HL-60/S4 (cell line): ENCODE measurements around the gene KCNH6.

Experiments
- in situ Hi-C: fragments of 300-500 bp; cut with MboI; formaldehyde crosslinking; loops from 2 replicates; pipeline ENCODE4 v1.14.3; 2022; ENCODE audit warnings: low sequenced_read_pairs

The KCNH6 gene

DNA sequence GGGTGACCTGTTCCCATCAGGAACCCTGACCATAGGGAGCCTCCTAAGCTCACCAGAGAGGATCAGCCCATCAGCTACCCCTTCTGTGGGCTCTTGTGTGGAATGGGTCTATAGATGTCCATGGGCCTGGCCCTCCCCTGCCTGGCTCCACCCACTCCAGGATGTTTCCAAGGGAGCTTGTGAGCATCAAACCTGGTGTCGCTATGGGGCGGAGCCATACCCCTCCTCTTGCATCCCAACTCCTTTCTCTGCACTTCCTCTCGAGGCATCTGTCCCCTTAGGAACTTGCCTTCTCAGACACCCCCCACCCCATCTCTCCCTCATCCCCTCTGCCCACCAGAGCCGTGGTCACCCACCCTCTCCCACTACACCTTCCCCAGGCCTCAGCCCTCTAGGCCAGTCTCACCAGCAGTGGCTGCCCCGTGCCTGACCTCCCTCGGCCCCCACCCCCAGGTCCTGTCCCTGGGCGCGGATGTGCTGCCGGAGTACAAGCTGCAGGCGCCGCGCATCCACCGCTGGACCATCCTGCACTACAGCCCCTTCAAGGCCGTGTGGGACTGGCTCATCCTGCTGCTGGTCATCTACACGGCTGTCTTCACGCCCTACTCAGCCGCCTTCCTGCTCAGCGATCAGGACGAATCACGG lies 10.4 kb downstream of the KCNH6 start:
- in situ Hi-C loops = no loop called here

DNA sequence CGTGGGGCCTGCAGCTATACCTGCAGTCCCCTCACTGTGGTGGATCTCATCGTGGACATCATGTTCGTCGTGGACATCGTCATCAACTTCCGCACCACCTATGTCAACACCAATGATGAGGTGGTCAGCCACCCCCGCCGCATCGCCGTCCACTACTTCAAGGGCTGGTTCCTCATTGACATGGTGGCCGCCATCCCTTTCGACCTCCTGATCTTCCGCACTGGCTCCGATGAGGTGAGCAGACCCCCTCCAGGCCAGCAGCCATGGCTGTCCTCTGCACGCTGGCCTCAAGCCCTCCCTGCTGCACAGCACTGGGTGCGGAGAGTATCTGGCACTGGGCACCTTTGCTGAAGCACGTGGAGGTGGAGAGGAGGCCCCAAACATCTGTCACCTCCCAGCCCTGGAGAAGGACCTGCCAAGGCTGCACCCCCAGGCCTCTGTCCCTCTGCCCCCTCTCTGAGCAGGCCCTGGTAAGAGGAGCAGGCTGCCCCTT lies 11.0 kb downstream of the KCNH6 start:
- in situ Hi-C loops = no loop called here

DNA sequence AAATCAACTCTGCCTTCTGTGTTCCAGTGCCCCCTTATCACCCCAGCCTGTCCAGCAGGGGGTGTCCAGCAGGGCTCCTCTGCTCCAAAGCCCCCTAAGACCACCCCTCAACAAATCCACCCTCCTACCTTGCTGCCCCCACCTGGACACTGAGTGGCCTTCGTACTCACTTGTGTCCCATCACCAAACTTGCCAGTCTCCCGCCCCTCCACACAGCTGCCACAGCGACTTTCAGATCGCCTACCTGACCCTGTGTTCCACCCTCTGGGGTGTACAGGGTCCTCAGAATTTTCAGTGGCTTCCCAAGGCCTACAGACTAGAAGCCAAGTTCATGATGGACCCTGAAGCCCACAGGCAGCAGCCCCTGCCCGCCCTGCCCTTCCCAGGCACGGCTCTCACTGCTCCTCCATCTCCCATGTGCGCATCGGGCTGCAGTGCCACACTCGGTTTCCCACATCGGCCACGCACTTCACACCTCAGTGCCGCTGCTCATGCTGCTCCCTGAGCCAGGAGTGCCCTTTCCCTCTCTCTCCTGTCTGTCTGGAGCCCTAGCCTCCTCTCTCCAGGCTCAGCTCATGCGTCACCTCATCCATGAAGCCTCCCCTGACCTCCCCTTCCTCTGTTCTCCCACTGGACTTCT lies 11.8 kb downstream of the KCNH6 start:
- in situ Hi-C loops = no loop called here

DNA sequence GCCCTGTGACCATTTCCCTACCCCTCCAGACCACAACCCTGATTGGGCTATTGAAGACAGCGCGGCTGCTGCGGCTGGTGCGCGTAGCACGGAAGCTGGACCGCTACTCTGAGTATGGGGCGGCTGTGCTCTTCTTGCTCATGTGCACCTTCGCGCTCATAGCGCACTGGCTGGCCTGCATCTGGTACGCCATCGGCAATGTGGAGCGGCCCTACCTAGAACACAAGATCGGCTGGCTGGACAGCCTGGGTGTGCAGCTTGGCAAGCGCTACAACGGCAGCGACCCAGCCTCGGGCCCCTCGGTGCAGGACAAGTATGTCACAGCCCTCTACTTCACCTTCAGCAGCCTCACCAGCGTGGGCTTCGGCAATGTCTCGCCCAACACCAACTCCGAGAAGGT lies 12.5 kb downstream of the KCNH6 start:
- in situ Hi-C loops = no loop called here

DNA sequence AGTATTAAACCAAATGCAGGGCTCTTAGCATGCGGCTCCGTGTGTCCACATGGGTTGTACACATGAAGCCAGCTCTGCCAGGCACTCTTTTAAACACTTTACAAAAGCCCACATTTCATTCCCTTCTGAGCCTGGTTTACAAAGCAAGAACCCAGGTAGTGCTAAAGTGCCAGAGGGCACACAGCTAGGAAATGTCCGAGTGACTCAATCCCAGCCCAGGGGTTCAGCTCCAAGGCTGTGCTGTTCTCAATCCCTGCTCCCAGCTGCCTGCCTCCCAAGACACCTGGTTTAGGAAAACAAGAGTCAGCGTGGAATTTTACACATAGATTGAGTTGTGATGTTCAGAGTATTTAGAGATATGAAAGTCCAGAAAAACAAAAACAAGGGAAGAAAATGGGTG lies 13.8 kb downstream of the KCNH6 start:
- in situ Hi-C loops = no loop called here

DNA sequence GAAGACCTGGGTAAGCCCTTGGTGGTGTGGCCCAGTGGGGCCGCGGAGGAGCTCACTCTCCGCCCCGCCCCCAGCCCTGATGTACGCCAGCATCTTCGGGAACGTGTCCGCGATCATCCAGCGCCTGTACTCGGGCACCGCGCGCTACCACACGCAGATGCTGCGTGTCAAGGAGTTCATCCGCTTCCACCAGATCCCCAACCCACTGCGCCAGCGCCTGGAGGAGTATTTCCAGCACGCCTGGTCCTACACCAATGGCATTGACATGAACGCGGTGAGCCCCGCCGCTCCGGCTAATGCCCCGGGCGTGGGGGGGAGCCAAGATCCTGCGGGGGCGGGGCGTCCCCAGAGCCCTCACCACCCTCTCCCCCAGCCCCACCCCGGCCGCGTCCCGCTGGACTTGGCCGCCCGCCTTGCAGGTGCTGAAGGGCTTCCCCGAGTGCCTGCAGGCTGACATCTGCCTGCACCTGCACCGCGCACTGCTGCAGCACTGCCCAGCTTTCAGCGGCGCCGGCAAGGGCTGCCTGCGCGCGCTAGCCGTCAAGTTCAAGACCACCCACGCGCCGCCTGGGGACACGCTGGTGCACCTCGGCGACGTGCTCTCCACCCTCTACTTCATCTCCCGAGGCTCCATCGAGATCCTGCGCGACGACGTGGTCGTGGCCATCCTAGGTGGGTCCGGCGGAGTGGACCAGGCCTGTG lies 15.0 kb downstream of the KCNH6 start:
- in situ Hi-C loops = no loop called here

DNA sequence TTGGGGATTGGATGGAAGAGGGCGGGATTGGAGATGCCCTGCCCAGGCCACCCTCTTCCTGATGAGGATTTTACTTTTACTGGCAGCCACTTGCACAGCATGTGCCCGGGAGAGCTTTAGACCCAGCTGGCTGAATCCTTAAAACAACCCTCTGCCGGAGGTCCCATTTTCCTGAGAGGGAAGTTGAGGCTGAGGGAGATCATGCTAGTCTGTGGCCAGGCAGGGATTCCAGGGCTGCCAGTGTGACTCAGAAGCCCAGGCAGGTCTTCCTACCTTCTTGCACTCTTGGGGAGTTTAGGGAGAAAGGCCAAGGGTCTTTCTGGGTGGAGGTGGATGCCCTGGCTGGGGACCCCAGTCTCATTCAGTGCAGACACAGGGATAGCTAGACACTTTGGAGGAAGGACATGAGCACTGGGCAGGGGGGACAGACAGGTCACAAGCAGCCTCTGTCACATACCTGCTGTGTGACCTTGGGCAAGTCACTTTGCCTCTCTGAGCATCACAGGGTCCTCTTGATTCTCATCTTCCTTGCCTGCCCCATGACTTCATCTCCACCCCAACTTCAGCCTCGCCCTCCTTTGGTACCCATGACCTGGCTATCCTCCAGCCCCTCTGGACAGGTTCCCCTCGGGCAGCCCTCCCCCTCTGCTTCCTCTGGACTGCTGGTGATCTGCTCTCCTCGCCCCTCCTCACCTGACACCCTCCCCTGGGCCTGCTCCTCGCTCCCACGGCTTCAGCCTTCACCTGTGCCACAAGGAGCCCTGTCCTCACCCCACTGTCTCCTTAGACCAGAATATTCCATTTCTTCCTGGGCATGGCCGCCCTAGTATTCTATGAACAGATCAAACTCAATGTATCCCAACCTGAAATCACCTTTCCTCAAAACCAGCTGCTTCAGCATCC lies 15.8 kb downstream of the KCNH6 start:
- in situ Hi-C loops = no loop called here

DNA sequence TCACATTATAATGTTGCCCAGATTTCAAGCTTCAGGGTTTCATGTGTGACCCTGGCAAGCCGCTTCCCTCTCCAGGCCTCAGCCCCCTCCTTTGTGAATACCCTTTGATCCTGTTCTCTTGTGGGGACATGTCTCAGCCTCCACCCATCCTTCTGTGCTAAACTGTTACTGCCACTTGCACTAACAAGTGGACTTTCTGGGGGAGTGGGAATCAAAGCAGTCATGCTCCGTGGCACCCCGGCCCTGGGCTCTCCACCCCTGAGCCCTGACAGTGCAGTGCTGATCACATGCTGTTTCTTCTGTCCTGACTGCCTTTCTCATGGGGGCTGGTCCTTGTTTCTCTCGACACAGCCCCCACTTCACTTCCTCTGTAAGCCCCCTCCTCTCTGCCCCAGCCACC lies 17.4 kb downstream of the KCNH6 start:
- in situ Hi-C loops = no loop called here

DNA sequence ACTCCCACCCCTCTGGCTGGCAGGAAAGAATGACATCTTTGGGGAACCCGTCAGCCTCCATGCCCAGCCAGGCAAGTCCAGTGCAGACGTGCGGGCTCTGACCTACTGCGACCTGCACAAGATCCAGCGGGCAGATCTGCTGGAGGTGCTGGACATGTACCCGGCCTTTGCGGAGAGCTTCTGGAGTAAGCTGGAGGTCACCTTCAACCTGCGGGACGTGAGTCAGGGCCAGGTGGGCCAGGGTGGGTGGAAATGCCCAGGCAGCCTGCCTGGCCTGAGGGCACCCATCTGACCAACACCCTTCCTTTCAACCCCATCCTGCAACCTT lies 19.0 kb downstream of the KCNH6 start:
- in situ Hi-C loops = no loop called here

DNA sequence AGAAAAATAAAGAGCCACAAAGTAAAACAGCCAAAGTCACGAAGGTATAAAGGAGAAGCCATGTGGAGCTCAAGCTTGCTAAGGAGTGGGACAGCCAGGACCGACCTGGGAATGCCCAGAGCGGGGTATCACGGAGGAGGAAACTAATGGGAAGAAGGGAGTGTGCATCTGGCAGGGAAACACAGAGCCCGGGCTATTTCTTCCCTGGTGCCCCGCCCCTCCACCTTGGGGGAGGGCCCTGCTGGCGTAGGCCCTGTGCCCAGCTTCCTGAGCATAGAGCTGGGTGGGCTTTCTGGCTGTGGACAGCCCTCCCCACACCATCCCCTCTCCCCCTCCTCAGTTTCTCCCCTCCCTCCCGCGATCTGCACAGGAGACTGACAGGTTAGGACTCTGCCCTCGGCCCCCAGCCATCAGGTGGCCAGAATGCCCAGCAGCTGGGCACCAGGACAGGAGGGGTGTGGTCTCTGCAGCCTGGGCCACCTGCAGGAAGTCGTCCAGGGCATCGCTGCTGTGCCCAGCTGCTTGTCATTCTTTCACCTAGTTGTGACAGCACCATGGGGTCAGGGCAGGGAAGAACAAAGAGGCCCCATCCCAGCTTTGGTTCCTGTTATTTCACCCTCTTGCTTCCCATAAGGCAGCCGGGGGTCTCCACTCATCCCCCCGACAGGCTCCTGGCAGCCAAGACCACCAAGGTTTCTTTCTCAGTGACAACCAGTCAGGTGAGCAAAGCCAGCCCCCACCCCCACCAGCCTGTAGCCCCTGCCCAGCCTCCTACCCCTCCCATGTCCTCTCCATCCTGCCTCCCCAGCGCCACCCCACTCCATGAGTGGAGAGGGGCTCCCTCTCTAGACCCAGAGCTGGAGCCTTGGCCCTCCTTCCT lies 20.0 kb downstream of the KCNH6 start:
- in situ Hi-C loops = no loop called here

DNA sequence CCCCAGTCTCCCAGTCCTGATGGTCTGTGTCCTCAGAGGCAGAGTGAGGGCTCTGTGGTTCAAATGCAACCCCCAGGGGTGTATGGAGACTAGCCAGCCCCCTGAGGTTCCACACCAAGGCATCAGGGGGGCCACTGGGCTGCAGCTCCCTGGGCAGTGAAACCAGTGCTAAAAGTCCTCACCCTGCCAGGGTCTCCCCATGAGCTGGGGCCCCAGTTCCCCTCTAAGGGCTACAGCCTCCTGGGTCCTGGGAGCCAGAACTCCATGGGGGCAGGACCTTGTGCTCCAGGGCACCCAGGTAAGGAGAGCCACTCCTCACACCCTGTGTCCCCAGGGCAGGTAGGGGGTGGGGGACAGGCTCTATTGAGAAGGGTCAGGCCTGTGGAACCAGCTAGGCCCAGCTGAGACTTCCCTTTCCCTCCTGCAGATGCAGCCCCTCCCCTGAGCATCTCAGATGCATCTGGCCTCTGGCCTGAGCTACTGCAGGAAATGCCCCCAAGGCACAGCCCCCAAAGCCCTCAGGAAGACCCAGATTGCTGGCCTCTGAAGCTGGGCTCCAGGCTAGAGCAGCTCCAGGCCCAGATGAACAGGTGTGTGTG lies 20.8 kb downstream of the KCNH6 start:
- in situ Hi-C loops = no loop called here

DNA sequence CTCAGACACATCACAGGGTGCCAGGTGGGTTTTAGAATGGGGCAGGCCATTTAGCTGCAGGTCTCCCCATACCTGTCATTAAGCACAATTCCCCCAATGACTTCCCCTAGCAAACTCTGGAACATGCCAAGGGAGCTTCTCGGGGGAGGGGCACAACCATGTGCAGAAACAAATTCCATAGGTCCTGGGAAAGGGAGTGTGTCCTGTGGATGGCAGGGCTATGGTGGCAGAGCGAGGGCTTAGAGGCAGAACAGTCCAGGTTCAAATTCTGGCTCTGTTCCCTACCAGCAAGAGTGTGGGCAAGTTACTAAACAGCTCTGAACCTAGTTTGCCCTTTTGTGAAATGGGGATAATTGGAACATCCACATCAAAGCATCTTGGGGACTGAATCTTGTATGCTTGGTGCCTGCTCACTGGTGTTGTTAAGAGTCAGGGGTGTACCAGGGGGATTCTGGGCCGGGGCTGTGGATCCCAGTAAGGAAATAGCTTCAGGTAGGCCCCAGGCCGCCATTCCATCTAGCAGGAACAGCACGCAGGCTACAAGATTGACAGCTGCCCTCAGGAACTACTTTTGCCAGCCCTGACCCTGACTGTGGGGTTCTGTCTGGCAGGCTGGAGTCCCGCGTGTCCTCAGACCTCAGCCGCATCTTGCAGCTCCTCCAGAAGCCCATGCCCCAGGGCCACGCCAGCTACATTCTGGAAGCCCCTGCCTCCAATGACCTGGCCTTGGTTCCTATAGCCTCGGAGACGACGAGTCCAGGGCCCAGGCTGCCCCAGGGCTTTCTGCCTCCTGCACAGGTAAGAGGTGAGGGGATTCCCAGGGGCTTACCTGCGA lies 21.5 kb downstream of the KCNH6 start:
- in situ Hi-C loops = no loop called here

DNA sequence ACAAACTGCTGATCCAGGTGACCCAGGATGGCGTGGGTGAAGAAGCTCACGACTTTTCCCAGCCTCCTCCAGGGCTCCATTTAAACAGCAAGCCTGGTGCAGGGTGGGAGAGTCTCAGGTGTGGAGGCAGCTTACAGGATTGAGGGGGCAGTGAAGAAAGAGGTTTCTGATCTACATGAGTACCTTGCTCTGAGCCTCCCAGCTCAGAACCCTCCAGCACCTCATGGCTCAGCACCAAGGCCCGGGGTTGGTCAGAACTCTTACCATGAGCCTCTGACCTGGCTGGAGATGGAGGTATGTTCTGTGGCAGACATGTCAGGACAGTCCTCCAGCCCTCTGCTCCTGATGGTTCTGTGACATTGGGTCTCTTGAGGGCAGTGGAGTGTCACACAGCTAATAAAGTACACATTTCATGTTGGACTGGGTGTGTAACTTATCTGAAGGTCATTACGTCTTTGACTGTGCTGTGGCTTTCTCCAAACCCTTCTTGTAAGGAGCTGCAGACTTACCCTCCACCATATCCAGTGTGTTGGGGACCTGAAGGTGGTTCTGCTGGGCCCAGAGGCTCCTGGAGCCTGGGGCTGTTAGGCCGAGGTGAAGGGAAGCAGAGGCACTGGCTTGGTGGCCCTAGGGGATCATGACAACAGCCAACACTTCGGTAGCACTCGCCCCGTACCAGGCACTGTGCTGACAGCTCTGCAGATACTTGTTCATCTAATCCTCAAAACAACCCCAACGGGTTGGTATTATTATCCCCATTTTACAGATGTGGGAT lies 23.3 kb downstream of the KCNH6 start:
- in situ Hi-C loops = no loop called here

DNA sequence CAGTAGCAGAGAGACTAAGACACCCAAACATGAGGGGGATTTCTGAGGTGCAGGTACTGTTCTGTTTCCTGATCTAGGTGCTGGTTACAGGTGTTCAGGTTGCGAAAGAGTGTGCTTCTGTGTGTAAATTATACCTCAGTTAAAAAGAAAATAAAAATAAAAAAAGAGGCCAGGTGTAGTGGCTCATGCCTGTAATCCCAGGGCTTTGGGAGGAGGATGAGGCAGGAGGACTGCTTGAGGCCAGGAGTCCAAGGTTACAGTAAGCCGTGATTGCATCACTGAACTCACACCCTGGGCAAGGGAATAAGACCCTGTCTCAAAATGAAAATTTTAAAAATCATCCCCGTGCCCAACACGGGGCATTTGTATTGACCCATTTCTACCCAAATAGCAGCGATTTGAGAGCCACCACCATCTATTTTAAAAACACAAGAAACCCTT lies 23.9 kb downstream of the KCNH6 start:
- in situ Hi-C loops = no loop called here

DNA sequence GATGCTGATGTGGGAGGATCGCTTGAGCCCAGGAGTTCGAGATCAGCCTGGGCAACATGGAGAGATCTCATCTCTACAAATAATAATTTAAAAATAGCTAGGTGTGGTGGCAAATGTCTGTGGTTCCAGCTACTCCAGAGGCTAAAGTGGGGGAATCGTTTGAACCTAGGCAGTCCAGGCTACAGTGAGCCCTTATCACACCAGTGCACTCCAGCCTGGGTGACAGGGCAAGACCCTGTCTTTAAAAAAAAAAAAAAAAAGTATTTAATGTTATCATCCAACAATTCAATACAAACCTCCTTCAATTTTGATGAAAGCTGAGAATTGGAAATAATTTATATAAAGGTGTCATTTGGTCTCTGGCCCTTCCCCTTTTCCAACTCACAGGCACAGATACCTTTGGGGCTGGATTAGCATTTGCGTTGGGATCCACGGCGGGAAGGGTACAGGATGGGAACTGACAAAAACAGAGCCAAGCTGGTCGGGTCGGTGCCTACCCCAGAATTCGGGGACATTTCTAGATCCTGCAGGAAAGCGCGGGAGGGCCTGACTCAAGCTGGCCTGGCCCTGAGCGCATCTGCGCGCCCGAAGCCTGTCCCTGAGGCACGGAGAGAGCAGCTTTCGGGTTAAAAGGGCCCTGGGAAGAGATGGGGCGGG lies 26.3 kb downstream of the KCNH6 start:
- in situ Hi-C loops = no loop called here

DNA sequence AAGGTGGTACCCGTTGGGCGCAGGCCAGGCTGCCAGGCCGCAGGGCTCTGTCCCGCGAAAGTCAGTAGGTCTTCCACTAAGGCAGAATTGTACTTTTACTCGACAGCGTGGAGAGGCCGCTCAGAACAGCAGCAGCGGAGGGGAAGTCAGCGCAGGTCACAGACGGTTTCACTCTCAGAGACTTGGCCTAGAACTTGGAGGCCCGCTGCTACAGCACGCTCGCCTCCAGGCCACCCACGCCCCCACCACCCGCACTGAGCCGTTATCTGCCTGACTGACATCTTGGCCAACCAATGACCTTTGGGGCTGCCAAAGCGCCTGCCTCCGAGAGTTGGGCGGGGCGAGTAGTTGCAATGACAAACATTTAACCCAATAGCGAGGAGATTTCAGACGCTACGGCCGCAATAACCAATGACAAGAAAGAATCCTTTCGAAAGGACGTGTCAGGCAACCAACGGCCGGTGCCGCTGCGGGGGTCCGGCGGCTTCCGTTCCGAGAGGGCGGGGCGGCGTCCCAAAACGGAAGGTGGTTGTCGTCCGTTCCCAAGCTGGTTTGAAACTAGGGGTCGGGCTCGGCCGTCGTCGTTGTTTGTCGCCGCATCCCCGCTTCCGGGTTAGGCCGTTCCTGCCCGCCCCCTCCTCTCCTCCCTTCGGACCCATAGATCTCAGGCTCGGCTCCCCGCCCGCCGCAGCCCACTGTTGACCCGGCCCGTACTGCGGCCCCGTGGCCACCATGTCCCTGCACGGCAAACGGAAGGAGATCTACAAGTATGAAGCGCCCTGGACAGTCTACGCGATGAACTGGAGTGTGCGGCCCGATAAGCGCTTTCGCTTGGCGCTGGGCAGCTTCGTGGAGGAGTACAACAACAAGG lies 27.0 kb downstream of the KCNH6 start, which contains the start of gene DCAF7:
TSS of gene DCAF7 (plus strand) at position 532 of the 871 bp plus-strand sequence. CDS start at position 733, 201 bp downstream.
- in situ Hi-C loops = no loop called here
